ENCODE measurements around the gene ZFP91.

- TF ChIP-seq CTCF (IDR thresholded peaks at IDR 0.05; ENCODE audit: low read depth, low read length, poor library complexity, severe bottlenecking) (no peak), EZH2phosphoT487 (IDR thresholded peaks at IDR 0.05; ENCODE audit: borderline replicate concordance, low read length) (no peak)
Measured at GRCh38 chr11:58596621-58597020, 17.8 kb downstream of the ZFP91 start.
